Tibial artery (tissue), 4 donors: Measurements from ENCODE around the gene NKD1.
A peak's percentile ranks its signal among the peaks of the same experiment; 100 is the strongest.

Experiments used
- DNase-seq, 2 donors: peaks; one replicate each; pipeline ENCODE4 v3.0.0-alpha.2; 2019
- H3K27ac ChIP-seq, 2 donors: fragments of 200-600 bp; sonication (generic) in 1 of 2; 1 replicate in 1 of 2; 2 replicates in 1 of 2; pipeline ENCODE4 v1.5.1; 2018 to 2019; ENCODE audit warnings: mild to moderate bottlenecking in 1 of 2
- H3K27me3 ChIP-seq, 2 donors: fragments of 200-600 bp; sonication (generic) in 1 of 2; one replicate each; pipeline versions ENCODE4 v1.5.1 to v1.6.0; 2016 to 2019
- H3K36me3 ChIP-seq, 3 donors: fragments of 200-600 bp; sonication (generic) in 2 of 3; one replicate each; pipeline ENCODE4 v1.5.1; 2016 to 2019; ENCODE audit warnings: mild to moderate bottlenecking in 2 of 3
- H3K4me1 ChIP-seq, 4 donors: fragments of 200-600 bp; sonication (generic) in 2 of 4; 1 replicate in 3 of 4; 2 replicates in 1 of 4; pipeline ENCODE4 v1.5.1; 2016 to 2019
- H3K4me3 ChIP-seq, 2 donors: fragments of 200-600 bp; sonication (generic) in 1 of 2; 1 replicate in 1 of 2; 2 replicates in 1 of 2; pipeline ENCODE4 v1.5.1; 2018 to 2019; ENCODE audit warnings: mild to moderate bottlenecking in 2 of 2
- H3K9me3 ChIP-seq, 3 donors: fragments of 200-600 bp; sonication (generic) in 1 of 3; one replicate each; pipeline ENCODE4 v1.5.1; 2016 to 2019
- CTCF ChIP-seq, 2 experiments: fragments of 200-600 bp in 1 of 2; fragments of 450-650 bp in 1 of 2; IDR thresholded peaks; one replicate each; pipeline ENCODE4 v1.5.1; 2017 to 2019; ENCODE audit warnings: antibody characterized with exemption in 2 of 2, mild to moderate bottlenecking in 1 of 2, moderate library complexity in 1 of 2
- intact Hi-C: fragments of 100-400 bp; cut with DNase I; formaldehyde crosslinking; loops from one replicate; pipeline ENCODE4 v1.15.0; 2023; ENCODE audit warnings: low total_unique reads

The NKD1 gene

GRCh38 chr16:50692644-50692998, 144.4 kb downstream of the NKD1 start:
- Histone ChIP-seq H3K27ac (no peak overlapping the region), H3K36me3 (no peaks in the 10 kb centered on the region), H3K4me1 (peaks cover 0 to 30% (median 18%) of the 10 kb centered on the region in 4 donors), H3K4me3 (no peak overlapping the region), H3K27me3 (no peaks in the 10 kb centered on the region), H3K9me3 (no peaks in the 10 kb centered on the region)
- TF ChIP-seq CTCF (IDR thresholded peaks at IDR 0.05) = no peak
- intact Hi-C loops = loop anchor here (10.0 kb wide), 1 partner anchor 52 kb away; the partner anchor contains the start of gene CYLD
- DNase-seq = peak in 1 of 2 donors; percentile 17

GRCh38 chr16:50692999-50693781, 145.0 kb downstream of the NKD1 start, which contains the start of gene NOD2:
Gene NOD2, plus strand, starts transcription at chr16:50693606. Its CDS starts 5,890 bp downstream, at chr16:50699496.
- H3K4me3 ChIP-seq = peak within 1 kb of the TSS; percentile 48 to 58
- peak in 1 of 2 donors; percentile 65 for DNase-seq
- no peak for TF ChIP-seq CTCF (IDR thresholded peaks at IDR 0.05)
- H3K9me3 ChIP-seq = no peaks in the 10 kb centered on the region
- intact Hi-C loops = loop anchor here (10.0 kb wide), 1 partner anchor 52 kb away; the partner anchor contains the start of gene CYLD
- no peaks in the 10 kb centered on the region for H3K36me3 ChIP-seq
- peaks cover 0 to 32% (median 20%) of the 10 kb centered on the region in 4 donors for H3K4me1 ChIP-seq
- H3K27ac ChIP-seq = peak within 1 kb of the TSS in 1 of 2 donors; percentile 39
- no peaks in the 10 kb centered on the region for H3K27me3 ChIP-seq

- TF ChIP-seq CTCF (IDR thresholded peaks at IDR 0.05) = no peak
- intact Hi-C loops = loop anchor here (10.0 kb wide), 1 partner anchor 51 kb away; the partner anchor contains the start of gene CYLD
- no peaks in the 10 kb centered on the region for H3K27me3 ChIP-seq
- H3K27ac ChIP-seq = no peak overlapping the region
- H3K9me3 ChIP-seq = no peaks in the 10 kb centered on the region
- DNase-seq = peak in 1 of 2 donors; percentile 57
- H3K36me3 ChIP-seq = no peaks in the 10 kb centered on the region
- H3K4me1 ChIP-seq = peaks cover 0 to 36% (median 19%) of the 10 kb centered on the region in 4 donors
- H3K4me3 ChIP-seq = no peak overlapping the region
These were observed 146.0 kb downstream of the NKD1 start for GRCh38 chr16:50694206-50694605.

DNA sequence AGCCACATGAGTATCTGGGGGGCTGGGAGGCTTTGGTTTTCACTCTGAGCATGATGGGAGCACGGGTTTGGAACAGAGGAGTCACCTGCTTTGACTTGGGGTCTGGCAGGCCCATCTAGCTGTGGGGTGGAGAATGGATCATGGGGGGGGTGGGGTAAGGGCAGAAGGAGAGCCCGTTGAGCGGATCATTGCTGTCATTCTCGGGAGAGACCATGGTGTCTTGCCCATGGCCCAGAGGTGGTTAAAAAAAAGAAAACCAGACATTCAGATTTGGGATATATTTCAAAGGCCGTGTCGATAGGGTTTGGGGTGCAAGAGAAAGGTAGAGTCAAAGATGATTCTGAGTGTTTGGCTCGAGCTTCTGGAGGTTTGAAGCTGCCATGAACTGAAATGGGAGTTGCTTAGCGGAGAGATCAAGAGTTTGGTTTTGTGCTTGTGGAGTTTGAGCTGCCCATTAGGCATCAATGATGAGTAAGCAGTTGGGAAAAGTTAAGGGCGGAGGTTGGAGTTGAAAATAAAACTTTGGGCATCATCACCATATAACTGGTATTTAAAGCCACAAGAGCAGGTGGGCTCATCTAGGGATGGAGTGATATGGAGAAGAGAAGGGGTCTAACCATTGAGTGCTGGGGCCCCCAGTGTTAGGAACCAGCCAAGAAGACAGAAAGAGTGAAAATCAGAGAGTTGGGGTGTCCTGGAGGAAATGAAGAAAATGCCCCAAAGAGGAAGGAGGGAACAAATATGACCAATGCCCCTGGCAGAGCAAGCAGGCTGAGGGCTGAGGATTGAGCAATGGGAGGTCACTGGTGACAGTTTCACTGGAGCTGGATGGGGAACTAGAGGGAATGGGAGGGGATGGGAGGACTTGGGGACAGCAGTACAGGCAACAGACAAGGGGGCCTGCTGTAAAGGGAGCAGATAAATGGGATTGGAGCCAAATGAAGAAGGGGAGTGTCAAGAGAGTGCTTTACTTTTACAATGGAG, 147.1 kb downstream of the NKD1 start:
- Histone ChIP-seq H3K27me3 (no peaks in the 10 kb centered on the region), H3K36me3 (no peaks in the 10 kb centered on the region), H3K4me3 (no peak overlapping the region), H3K27ac (no peak overlapping the region), H3K4me1 (peaks cover 0 to 36% (median 19%) of the 10 kb centered on the region in 4 donors), H3K9me3 (no peaks in the 10 kb centered on the region)
- peak; percentile 61 to 72 for DNase-seq
- TF ChIP-seq CTCF (IDR thresholded peaks at IDR 0.05) = no peak
- intact Hi-C loops = loop anchor here (10.0 kb wide), 1 partner anchor 49 kb away; the partner anchor contains the start of gene CYLD

GRCh38 chr16:50696126-50696525, 147.9 kb downstream of the NKD1 start:
- peak overlapping the region; percentile 0 to 60 for H3K27ac ChIP-seq
- DNase-seq = peak in 1 of 2 donors; percentile 49
- H3K27me3 ChIP-seq = no peaks in the 10 kb centered on the region
- no peak for TF ChIP-seq CTCF (IDR thresholded peaks at IDR 0.05)
- intact Hi-C loops = loop anchor here (10.0 kb wide), 1 partner anchor 49 kb away; the partner anchor contains the start of gene CYLD
- no peak overlapping the region for H3K4me3 ChIP-seq
- peaks cover 0 to 36% (median 19%) of the 10 kb centered on the region in 4 donors for H3K4me1 ChIP-seq
- no peaks in the 10 kb centered on the region for H3K9me3 ChIP-seq
- H3K36me3 ChIP-seq = no peaks in the 10 kb centered on the region
